HL-60/S4 (cell line): ENCODE results near the gene VPS33A.
"Not testable (repeated sequence)": the region's sequence is repeated elsewhere in the genome, so short reads cannot be mapped to it uniquely, and the experiment has no call there.

Experiments used
- in situ Hi-C: fragments of 300-500 bp; cut with MboI; formaldehyde crosslinking; loops from 2 replicates; pipeline ENCODE4 v1.14.3; 2022; ENCODE audit warnings: low sequenced_read_pairs

VPS33A gene

GRCh38 chr12:122205053-122205925 lies 61.0 kb downstream of the VPS33A start:
- in situ Hi-C loops = no loop called here

DNA sequence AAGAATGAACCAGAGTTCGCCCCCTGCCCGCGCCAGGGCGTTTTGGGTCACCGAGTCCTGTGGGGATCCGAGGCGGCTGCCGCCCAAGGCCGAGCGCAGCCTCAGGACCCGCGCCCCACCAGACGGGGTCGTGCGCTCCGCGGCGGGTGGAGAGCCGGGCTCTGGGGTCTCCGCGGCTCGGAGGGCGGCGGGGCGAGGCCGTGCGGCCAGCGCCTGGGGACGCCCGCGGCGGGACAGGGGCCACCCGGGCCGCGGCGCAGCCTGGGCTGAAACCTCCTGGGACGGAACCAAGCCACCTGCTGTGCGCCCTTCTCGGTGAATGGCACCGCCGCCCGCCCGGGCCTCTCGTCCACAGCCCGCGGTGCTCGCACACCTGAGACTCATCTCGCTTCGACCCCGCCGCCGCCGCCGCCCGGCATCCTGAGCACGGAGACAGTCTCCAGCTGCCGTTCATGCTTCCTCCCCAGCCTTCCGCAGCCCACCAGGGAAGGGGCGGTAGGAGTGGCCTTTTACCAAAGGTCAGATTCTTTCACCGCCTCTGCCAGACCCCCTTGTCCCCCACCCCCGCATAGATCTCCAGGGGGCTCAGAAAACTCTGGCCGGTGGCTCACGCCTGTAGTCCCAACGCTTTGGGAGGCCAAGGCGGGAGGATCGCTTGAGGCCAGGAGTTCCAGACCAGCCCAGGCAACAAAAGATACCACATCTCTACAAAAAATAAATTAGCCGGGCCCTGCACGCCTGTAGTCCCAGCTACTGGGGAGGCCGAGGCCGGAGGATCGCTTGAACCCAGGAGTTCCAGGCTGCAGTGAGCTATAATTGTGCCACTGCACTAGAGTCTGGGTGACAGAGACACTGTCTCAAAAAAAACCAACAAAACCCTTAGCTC lies 61.9 kb downstream of the VPS33A start:
- in situ Hi-C loops = no loop called here

GRCh38 chr12:122203301-122204166 lies 62.8 kb downstream of the VPS33A start, which contains the start of gene B3GNT4:
Gene B3GNT4, plus strand, starts transcription at chr12:122203709. Its CDS starts 910 bp downstream, at chr12:122204619.
- in situ Hi-C loops = no loop called here

- in situ Hi-C loops = not testable (repeated sequence)
Measured at GRCh38 chr12:122202811-122203210, 63.5 kb downstream of the VPS33A start.

- in situ Hi-C loops = no loop called here
Measured at GRCh38 chr12:122202017-122202416, 64.3 kb downstream of the VPS33A start.

DNA sequence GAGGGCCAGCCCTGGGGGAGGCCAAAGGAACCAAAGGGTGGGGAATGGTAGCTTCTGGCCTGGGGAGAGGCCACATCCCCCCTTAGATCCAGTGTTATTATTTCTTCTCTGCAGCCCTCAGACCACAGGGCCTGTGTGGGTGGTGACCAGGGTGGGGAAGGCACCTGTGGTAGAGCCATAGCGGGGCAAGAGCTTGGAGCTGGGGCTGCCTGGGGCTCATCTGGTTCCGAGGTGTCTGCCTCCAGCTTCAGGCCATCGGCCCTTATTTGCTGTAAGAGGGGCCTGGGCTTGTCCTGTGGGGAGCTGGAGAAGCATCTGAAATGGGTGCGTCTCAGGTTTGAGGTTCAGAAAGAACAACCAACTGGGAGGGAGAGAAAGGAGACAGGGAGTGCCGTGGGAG lies 64.9 kb downstream of the VPS33A start:
- in situ Hi-C loops = no loop called here

DNA sequence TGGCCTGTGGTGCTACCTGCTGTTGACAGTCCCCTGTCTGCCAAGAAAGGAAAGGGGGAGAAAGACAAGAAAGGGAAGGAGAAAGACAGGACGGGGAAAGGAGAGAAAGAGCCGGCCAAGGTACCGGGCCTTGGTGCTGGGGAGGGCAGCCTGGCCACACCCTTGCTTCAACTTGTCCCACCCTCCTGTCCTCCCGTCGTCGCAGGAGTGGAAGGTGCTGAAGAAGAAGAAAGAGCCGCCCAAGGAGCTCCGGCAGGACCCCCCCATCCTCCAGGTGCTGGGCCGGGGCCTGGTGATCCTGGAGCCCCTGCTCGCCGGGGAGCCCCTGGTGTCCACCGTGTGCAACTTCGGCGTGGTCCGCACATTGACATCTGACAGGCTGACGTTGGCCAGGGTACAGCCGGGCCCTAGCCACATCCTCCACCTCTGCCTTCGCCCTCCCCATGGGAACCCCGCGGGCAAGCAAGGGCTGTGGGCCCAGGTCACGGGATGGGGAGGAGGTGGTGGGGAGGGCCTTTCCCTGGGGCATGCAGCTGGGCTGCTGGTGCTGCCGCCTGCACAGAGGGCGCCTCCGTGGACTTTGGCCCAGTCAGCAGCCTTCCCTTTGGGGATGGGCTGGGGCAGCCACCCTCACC lies 65.6 kb downstream of the VPS33A start:
- in situ Hi-C loops = no loop called here

DNA sequence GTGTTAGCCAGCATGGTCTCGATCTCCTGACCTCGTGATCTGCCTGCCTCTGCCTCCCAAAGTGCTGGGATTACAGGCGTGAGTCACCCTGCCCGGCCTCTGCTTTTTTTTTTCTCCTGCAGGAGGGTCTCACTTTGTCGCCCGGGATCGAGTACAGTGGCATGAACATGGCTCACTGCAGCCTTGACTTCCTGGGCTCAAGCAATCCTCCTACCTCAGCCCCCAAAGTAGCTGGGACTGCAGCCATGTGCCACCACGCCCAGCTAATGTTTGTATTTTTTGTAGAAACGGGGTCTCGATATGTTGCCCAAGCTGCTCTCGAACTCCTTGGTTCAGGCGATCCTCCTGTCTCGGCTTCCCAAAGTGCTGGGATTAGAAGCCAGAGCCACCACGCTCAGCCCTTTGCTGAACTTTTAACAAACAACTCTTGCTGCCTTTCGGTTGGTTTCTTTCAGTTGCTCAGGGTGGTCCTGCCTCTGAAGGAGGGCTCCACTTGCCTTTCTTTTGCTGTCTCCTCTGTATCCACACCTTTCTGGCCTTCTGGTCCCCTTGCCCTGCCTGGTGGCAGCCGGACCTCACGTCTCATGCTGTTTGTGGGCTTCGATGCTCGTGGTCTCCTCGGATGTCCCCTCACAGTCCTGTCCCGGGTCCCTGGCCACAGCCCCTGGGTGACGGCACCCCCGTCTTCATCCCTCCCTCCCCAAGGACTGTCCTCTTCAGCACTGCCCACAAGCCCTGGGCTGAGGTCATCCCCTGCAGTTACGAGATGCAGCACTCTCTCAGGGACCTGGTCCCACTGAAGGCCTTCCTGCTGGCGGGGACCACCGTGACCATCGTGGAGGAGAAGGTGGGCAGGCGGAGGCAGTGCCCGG lies 66.6 kb downstream of the VPS33A start:
- in situ Hi-C loops = no loop called here

- in situ Hi-C loops = no loop called here
Measured at GRCh38 chr12:122197612-122197966, 68.7 kb downstream of the VPS33A start.

DNA sequence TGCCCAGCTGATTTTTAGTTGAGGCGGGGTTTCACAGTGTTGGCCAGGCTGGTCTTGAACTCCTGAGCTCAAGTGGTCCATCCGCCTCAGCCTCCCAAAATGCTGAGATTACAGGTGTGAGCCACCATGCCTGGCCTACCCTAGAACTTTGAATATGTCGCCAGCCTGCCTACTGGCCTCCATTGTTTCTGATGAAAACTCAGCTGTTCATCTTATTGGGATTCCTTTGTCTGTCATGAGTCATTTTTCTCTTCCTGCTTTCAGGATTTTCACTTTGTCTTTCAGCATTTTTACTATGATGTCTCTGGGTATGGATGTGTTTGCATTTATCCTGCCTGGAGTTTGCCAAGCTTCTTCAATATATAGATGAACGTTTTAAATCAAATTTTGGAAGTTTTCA lies 70.9 kb downstream of the VPS33A start:
- in situ Hi-C loops = no loop called here

DNA sequence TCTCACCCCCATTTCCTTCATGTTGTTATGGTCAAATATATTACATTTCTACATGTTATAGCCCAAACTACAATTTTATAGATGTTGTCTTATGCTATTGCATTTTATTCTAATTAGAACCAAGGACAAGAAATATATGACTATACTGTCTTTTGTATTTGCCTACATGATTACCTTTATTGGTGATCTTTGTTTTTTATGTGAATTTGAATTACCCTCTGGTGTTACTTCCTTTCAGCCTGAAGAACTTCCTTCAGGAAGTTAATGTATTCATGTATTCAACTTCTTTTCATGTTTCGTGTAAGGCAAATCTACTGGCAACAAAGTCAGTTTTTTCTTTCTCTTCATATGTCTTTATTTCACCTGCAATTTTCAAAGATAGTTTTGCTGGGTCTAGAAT lies 71.5 kb downstream of the VPS33A start:
- in situ Hi-C loops = no loop called here

- in situ Hi-C loops = no loop called here
Measured at GRCh38 chr12:122192441-122192840, 73.9 kb downstream of the VPS33A start.

GRCh38 chr12:122190842-122191668 lies 75.2 kb downstream of the VPS33A start:
- in situ Hi-C loops = no loop called here

- in situ Hi-C loops = no loop called here
Measured at GRCh38 chr12:122189626-122190475, 76.4 kb downstream of the VPS33A start.

- in situ Hi-C loops = no loop called here
Measured at GRCh38 chr12:122187466-122187865, 78.8 kb downstream of the VPS33A start.

- in situ Hi-C loops = no loop called here
Measured at GRCh38 chr12:122185494-122186082, 80.7 kb downstream of the VPS33A start.

- in situ Hi-C loops = no loop called here
Measured at GRCh38 chr12:122185079-122185478, 81.2 kb downstream of the VPS33A start.
